HFF-Myc (cell line): Measurements from ENCODE around the gene PCDHGC3.

Source experiments
- DNase-seq: peaks from one replicate; pipeline ENCODE4 v3.0.0-alpha.2; 2011; ENCODE audit warnings: low read depth; ENCODE audit errors: extremely low read depth
- H3K4me3 ChIP-seq: replicated peaks from 2 replicates; pipeline ENCODE4 v1.5.1; 2011; ENCODE audit warnings: low read depth, mild to moderate bottlenecking, control low read depth, low read length
- CTCF ChIP-seq: IDR thresholded peaks from 2 replicates; pipeline ENCODE4 v1.5.1; 2012; ENCODE audit warnings: mild to moderate bottlenecking, low read depth, low read length, control low read depth; ENCODE audit errors: missing control alignments

The PCDHGC3 gene

GRCh38 chr5:141477044-141477575 is 1.3 kb downstream of the PCDHGC3 start:
- TF ChIP-seq CTCF = no peak
- no peak for DNase-seq
- H3K4me3 ChIP-seq = peak overlapping the region; percentile 58

- peak overlapping the region; percentile 58 for H3K4me3 ChIP-seq
- no peak for DNase-seq
- no peak for TF ChIP-seq CTCF
These were observed 2.0 kb downstream of the PCDHGC3 start for GRCh38 chr5:141477815-141478214.

- peak overlapping the region; percentile 58 for H3K4me3 ChIP-seq
- DNase-seq = no peak
- TF ChIP-seq CTCF = peak; percentile 29
These were observed 2.7 kb downstream of the PCDHGC3 start for GRCh38 chr5:141478321-141478945.

GRCh38 chr5:141479776-141480175 is 4.0 kb downstream of the PCDHGC3 start:
- H3K4me3 ChIP-seq = peak overlapping the region; percentile 58
- no peak for DNase-seq
- TF ChIP-seq CTCF = no peak

GRCh38 chr5:141483902-141484301 is 8.1 kb downstream of the PCDHGC3 start:
- no peak for DNase-seq
- no peak for TF ChIP-seq CTCF
- H3K4me3 ChIP-seq = no peak overlapping the region

- no peak overlapping the region for H3K4me3 ChIP-seq
- TF ChIP-seq CTCF = no peak
- no peak for DNase-seq
These were observed 8.5 kb downstream of the PCDHGC3 start for GRCh38 chr5:141484310-141484640.
